Endodermal cell (in vitro differentiated cells): ENCODE measurements around the gene CDC20. TPM values are rescaled to one million over a fixed set of nuclear protein-coding genes. Genes with fewer than 3 reads are reported as not detected.
"Not testable (repeated sequence)": the region's sequence is repeated elsewhere in the genome, so short reads cannot be mapped to it uniquely, and the experiment has no call there.

Source experiments
- DNase-seq: peaks from one replicate; pipeline ENCODE4 v3.0.0-alpha.2; 2017
- H3K27ac ChIP-seq: 2 replicates; pipeline ENCODE4 v1.5.1; 2013; ENCODE audit warnings: mild to moderate bottlenecking, low read depth, low read length, moderate library complexity
- H3K27me3 ChIP-seq: 2 replicates; pipeline ENCODE4 v1.6.1; 2013; ENCODE audit warnings: mild to moderate bottlenecking, low read length, moderate library complexity; ENCODE audit not compliant: insufficient read depth, control insufficient read depth, poor library complexity, severe bottlenecking
- H3K36me3 ChIP-seq: 2 replicates; pipeline ENCODE4 v1.7.0; 2013; ENCODE audit warnings: mild to moderate bottlenecking, low read length, moderate library complexity; ENCODE audit not compliant: control insufficient read depth, insufficient read depth
- H3K4me1 ChIP-seq: one replicate; pipeline ENCODE4 v1.7.0; 2013; ENCODE audit warnings: low read length; ENCODE audit not compliant: control insufficient read depth, insufficient read depth
- H3K4me3 ChIP-seq: 2 replicates; pipeline ENCODE4 v1.5.1; 2013; ENCODE audit warnings: mild to moderate bottlenecking, low read length, moderate library complexity
- H3K9ac ChIP-seq: 2 replicates; pipeline ENCODE4 v1.6.1; 2013; ENCODE audit warnings: mild to moderate bottlenecking, low read length, moderate library complexity; ENCODE audit not compliant: poor library complexity, severe bottlenecking; ENCODE audit errors: extremely low read depth
- H3K9me3 ChIP-seq: 2 replicates; pipeline ENCODE4 v1.6.1; 2013; ENCODE audit warnings: mild to moderate bottlenecking, low read length, moderate library complexity; ENCODE audit not compliant: control insufficient read depth
- H3K27ac Mint-ChIP-seq: 2 replicates; pipeline ENCODE4 v1.8.0; 2020; ENCODE audit warnings: mixed read lengths
- H3K27me3 Mint-ChIP-seq: 2 replicates; pipeline ENCODE4 v1.8.0; 2021; ENCODE audit warnings: mild to moderate bottlenecking, mixed read lengths; ENCODE audit not compliant: insufficient read depth
- H3K36me3 Mint-ChIP-seq: 2 replicates; pipeline ENCODE4 v1.8.0; 2020; ENCODE audit warnings: low read depth, mixed read lengths
- H3K4me1 Mint-ChIP-seq: 2 replicates; pipeline ENCODE4 v1.8.0; 2020; ENCODE audit warnings: mixed read lengths
- H3K4me3 Mint-ChIP-seq: 2 replicates; pipeline ENCODE4 v1.8.0; 2020; ENCODE audit warnings: mild to moderate bottlenecking, moderate library complexity, mixed read lengths
- H3K9me3 Mint-ChIP-seq: 2 replicates; pipeline ENCODE4 v1.8.0; 2020; ENCODE audit warnings: mild to moderate bottlenecking, mixed read lengths
- CTCF ChIP-seq: fragments of 200-600 bp; sonication (generic); conservative IDR thresholded peaks from 2 replicates; pipeline ENCODE4 v1.5.0; 2021; ENCODE audit warnings: antibody characterized with exemption, mild to moderate bottlenecking
- WGBS, 2 experiments: methylation state at CpG; one replicate each; pipeline versions ENCODE4 v1.1.5 to v1.1.7; 2013; ENCODE audit warnings: missing lambda C conversion rate in 2 of 2, mixed read lengths in 1 of 2; ENCODE audit not compliant: insufficient coverage in 1 of 2, insufficient read length in 1 of 2; 5-methylcytosine and 5-hydroxymethylcytosine counted together
- total RNA-seq, 2 donors: library from RNA; stranded (reverse); fragmentation: NEBNext Ultra II Directional in 1 of 2; extraction: Animal tissue kit (Norgen Biotek cat#: 25700) in 1 of 2; gene quantifications; 2 replicates in 1 of 2; 3 replicates in 1 of 2; pipeline ENCODE4 v1.2.1, GENCODE V29; 2021

The CDC20 gene
- total RNA-seq, 2 donors from 2014 or later = 126 to 149 TPM

DNA sequence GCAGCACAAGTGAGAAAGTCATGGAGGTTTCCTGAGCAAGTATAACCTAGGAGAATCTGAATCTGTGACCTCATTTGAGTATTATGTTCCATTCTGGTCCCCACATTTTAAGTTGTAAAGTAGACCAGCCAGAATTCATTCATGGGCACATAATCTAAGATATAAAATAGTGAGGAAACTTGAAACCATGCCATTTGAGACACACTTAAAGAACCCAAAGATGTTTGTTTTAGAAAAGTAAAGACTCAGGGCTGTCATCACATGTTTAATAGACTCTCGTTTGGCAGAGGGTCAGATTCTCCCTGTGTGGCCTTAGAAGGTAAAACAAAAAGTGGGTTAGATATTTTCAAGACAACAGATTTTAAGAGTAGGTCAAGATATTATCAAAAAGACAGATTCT lies 37.3 kb downstream of the CDC20 start:
- Histone ChIP-seq H3K36me3 (peaks cover 17% of the 10 kb centered on the region), H3K4me3 (no peak overlapping the region), H3K27me3 (no peaks in the 10 kb centered on the region), H3K9ac (no peak overlapping the region), H3K27ac (no peak overlapping the region), H3K4me1 (no peaks in the 10 kb centered on the region), H3K9me3 (no peaks in the 10 kb centered on the region)
- Mint-ChIP-seq H3K36me3 (peaks cover 20% of the 10 kb centered on the region), H3K27me3 (no peaks in the 10 kb centered on the region), H3K27ac (no peak overlapping the region), H3K4me1 (no peaks in the 10 kb centered on the region), H3K4me3 (no peak overlapping the region), H3K9me3 (no peaks in the 10 kb centered on the region)
- no peak for DNase-seq
- 92 to 100% methylated on average over 1 of the region's 1 CpG for WGBS, 2 experiments
- TF ChIP-seq CTCF = no peak

- Mint-ChIP-seq H3K4me1 (peaks cover 8% of the 10 kb centered on the region), H3K27ac (no peak overlapping the region), H3K36me3 (peaks cover 21% of the 10 kb centered on the region), H3K9me3 (no peaks in the 10 kb centered on the region), H3K27me3 (no peaks in the 10 kb centered on the region), H3K4me3 (no peak overlapping the region)
- WGBS, 2 experiments = 96 to 97% methylated on average over 3 of the region's 3 CpGs
- H3K27ac ChIP-seq = no peak overlapping the region
- no peak for TF ChIP-seq CTCF
- H3K4me3 ChIP-seq = no peak overlapping the region
- no peak overlapping the region for H3K9ac ChIP-seq
- H3K4me1 ChIP-seq = peaks cover 5% of the 10 kb centered on the region
- no peaks in the 10 kb centered on the region for H3K9me3 ChIP-seq
- H3K27me3 ChIP-seq = no peaks in the 10 kb centered on the region
- DNase-seq = no peak
- peaks cover 20% of the 10 kb centered on the region for H3K36me3 ChIP-seq
Observed at GRCh38 chr1:43398227-43398626, 39.4 kb downstream of the CDC20 start.

DNA sequence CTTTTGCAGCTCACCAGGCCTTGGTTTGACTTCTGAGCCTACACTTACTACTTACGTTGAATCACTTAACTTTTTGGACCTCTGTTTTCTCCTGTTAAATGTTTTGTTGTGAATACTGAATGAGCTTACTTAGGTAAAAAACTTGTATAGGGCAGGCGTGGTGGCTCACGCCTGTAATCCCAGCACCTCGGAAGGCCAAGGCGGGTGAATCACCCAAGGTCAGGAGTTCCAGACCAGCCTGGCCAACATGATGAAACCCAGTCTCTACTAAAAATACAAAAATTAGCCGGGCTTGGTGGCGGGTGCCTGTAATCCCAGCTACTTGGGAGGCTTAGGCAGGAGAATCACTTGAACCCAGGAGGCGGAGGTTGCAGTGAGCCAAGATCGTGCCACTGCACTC lies 41.7 kb downstream of the CDC20 start:
- not testable (repeated sequence) for H3K27me3 ChIP-seq, H3K27me3 Mint-ChIP-seq, H3K9me3 ChIP-seq, H3K4me1 Mint-ChIP-seq, H3K9ac ChIP-seq, H3K4me3 ChIP-seq, H3K4me3 Mint-ChIP-seq, DNase-seq, H3K9me3 Mint-ChIP-seq, H3K4me1 ChIP-seq, H3K27ac ChIP-seq, H3K27ac Mint-ChIP-seq
- peaks cover 36% of the 10 kb centered on the region for H3K36me3 Mint-ChIP-seq
- H3K36me3 ChIP-seq = peaks cover 35% of the 10 kb centered on the region
- 88 to 93% methylated on average over 7 to 9 of the region's 9 CpGs for WGBS, 2 experiments
